ENCODE results near the gene SOX2.

DNA sequence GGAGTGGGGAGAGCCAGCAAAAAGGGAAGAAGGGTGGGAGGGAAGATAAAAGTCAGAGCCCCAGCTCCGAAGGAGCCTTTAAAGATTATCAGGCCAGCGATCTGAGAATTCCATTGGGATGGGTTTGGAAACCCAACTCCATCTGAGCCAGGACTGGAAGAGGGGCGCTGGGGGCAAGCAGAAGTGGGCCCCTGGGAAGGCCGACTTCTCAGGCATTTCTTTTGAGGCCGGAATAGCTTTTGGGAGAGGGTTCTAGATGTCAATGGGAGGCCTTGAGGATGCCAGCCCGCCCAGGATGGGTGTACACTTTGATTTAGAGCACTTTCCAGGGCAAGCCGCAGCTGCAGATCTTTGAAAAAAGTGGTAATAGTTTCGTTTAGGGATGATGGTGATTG is 6.6 kb upstream of the SOX2 start:
- TF ChIP-seq, protein P1, sequence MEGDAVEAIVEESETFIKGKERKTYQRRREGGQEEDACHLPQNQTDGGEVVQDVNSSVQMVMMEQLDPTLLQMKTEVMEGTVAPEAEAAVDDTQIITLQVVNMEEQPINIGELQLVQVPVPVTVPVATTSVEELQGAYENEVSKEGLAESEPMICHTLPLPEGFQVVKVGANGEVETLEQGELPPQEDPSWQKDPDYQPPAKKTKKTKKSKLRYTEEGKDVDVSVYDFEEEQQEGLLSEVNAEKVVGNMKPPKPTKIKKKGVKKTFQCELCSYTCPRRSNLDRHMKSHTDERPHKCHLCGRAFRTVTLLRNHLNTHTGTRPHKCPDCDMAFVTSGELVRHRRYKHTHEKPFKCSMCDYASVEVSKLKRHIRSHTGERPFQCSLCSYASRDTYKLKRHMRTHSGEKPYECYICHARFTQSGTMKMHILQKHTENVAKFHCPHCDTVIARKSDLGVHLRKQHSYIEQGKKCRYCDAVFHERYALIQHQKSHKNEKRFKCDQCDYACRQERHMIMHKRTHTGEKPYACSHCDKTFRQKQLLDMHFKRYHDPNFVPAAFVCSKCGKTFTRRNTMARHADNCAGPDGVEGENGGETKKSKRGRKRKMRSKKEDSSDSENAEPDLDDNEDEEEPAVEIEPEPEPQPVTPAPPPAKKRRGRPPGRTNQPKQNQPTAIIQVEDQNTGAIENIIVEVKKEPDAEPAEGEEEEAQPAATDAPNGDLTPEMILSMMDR (conservative IDR thresholded peaks at IDR 0.05; ENCODE audit: low read depth, low read length) = no peak
- no peak for TF ChIP-seq EZH2 (IDR thresholded peaks at IDR 0.05; ENCODE audit: low read length, unreplicated experiment)

All from PC-3 (cell line).